K562 (cell line): ENCODE data around the gene SLC4A2. TPM values are rescaled to one million over a fixed set of nuclear protein-coding genes. Genes with fewer than 3 reads are reported as not detected.
A peak's percentile ranks its signal among the peaks of the same experiment; 100 is the strongest.

Experiments used
- ARID1B ChIP-seq: fragments of 450-650 bp; IDR thresholded peaks from 2 replicates; pipeline ENCODE4 v1.6.1; 2016; ENCODE audit warnings: antibody characterized with exemption, mild to moderate bottlenecking, inconsistent platforms
- ATF1 ChIP-seq, 2 experiments: fragments of 450-650 bp in 1 of 2; IDR thresholded peaks; 2 replicates each; pipeline ENCODE4 v1.6.1; 2016; ENCODE audit warnings: missing compliant biosample characterization in 1 of 2, missing genetic modification characterization in 1 of 2
- BACH1 ChIP-seq: fragments of 200-800 bp; sonication (Bioruptor generic); IDR thresholded peaks from 2 replicates; pipeline ENCODE4 v1.6.1; 2016; ENCODE audit warnings: missing genetic modification characterization, missing compliant biosample characterization
- CREM ChIP-seq: IDR thresholded peaks from 2 replicates; pipeline ENCODE4 v1.6.1; 2014; ENCODE audit warnings: antibody characterized with exemption, low read depth
- CXXC5 ChIP-seq: fragments of 250-450 bp; sonication (Bioruptor Pico); IDR thresholded peaks from 2 replicates; pipeline ENCODE4 v1.8.0; 2022; ENCODE audit warnings: inconsistent platforms, mild to moderate bottlenecking, moderate library complexity
- EGR1 ChIP-seq: fragments of 450-650 bp; conservative IDR thresholded peaks from 2 replicates; pipeline ENCODE4 v1.6.1; 2017; ENCODE audit warnings: mild to moderate bottlenecking
- FOXJ3 ChIP-seq: sonication (generic); formaldehyde crosslinking; IDR thresholded peaks from 2 replicates; pipeline ENCODE4 v1.4.0; 2020; ENCODE audit warnings: mild to moderate bottlenecking, missing genetic modification reagents
- GATAD2B ChIP-seq: fragments of 450-650 bp; IDR thresholded peaks from 2 replicates; pipeline ENCODE4 v1.6.1; 2017; ENCODE audit warnings: mild to moderate bottlenecking, borderline replicate concordance
- HLTF ChIP-seq: fragments of 450-650 bp; IDR thresholded peaks from 2 replicates; pipeline ENCODE4 v1.6.1; 2016
- KAT8 ChIP-seq: fragments of 450-650 bp; IDR thresholded peaks from 2 replicates; pipeline ENCODE4 v1.6.1; 2016; ENCODE audit warnings: low read depth, mild to moderate bottlenecking
- MTA2 ChIP-seq: fragments of 450-650 bp; IDR thresholded peaks from 2 replicates; pipeline ENCODE4 v1.6.1; 2016; ENCODE audit warnings: low read depth
- RHOXF2B ChIP-seq: fragments of 250-450 bp; sonication (Bioruptor Pico); conservative IDR thresholded peaks from 2 replicates; pipeline ENCODE4 v1.5.1; 2021
- SNRNP70 ChIP-seq: fragments of 200-400 bp; formaldehyde crosslinking; optimal IDR thresholded peaks from 2 replicates; pipeline ENCODE3; 2017; ENCODE audit warnings: low read depth, low read length
- SRF ChIP-seq, 2 experiments: fragments of 250-450, 450-650 bp in 1 of 2; sonication (Bioruptor Pico) in 1 of 2; sonication (generic) in 1 of 2; formaldehyde crosslinking; IDR thresholded peaks; 2 replicates each; pipeline versions ENCODE4 v1.5.0 to v1.5.1; 2020 to 2022; ENCODE audit warnings: mild to moderate bottlenecking in 1 of 2, missing genetic modification reagents in 1 of 2
- ZNF696 ChIP-seq: fragments of 250-450 bp; sonication (Bioruptor Pico); conservative IDR thresholded peaks from 2 replicates; pipeline ENCODE4 v1.4.0; 2020; ENCODE audit warnings: mild to moderate bottlenecking, moderate library complexity
- polyA plus RNA-seq, 8 experiments: library from polyadenylated mRNA; depleted of rRNA in 4 of 8; stranded (reverse) in 5 of 8; unstranded in 3 of 8; fragments of >200 nt; fragmentation: Nextera tagmentation in 2 of 8; fragmentation: Illumina TruSeq in 1 of 8; extraction: Ambion mirVana in 2 of 8; extraction: Trizol in 1 of 8; gene quantifications; 2 replicates each; pipeline versions ENCODE4 v1.2.1 to v1.2.3, GENCODE V29; 2011 to 2014; ENCODE audit warnings: inconsistent platforms in 1 of 8, missing spikeins in 1 of 8
- total RNA-seq, 7 experiments: library from RNA; depleted of rRNA in 6 of 7; stranded (reverse); fragments of >200 nt in 6 of 7; fragmentation: Illumina TruSeq in 2 of 7; extraction: Trizol in 2 of 7; gene quantifications; 2 replicates each; pipeline versions ENCODE4 v1.2.1 to v1.2.3, GENCODE V29; 2011 to 2021; ENCODE audit warnings: low replicate concordance in 1 of 7
- TF ChIP-seq, protein P1 (sequence below): fragments of 450-650 bp; IDR thresholded peaks from 2 replicates; pipeline ENCODE4 v1.6.1; 2016; ENCODE audit warnings: mild to moderate bottlenecking, moderate library complexity
- TF ChIP-seq, protein P2 (sequence below): sonication (generic); formaldehyde crosslinking; IDR thresholded peaks from 2 replicates; pipeline ENCODE4 v1.8.1; 2023; ENCODE audit warnings: mild to moderate bottlenecking, missing genetic modification reagents

Gene SLC4A2
- total and polyA plus RNA-seq, 9 of the 15 experiments (the other 6 are each of a cell fraction or from before 2014, with no cell fraction given) = 11.4 to 375 (median 130) TPM

DNA sequence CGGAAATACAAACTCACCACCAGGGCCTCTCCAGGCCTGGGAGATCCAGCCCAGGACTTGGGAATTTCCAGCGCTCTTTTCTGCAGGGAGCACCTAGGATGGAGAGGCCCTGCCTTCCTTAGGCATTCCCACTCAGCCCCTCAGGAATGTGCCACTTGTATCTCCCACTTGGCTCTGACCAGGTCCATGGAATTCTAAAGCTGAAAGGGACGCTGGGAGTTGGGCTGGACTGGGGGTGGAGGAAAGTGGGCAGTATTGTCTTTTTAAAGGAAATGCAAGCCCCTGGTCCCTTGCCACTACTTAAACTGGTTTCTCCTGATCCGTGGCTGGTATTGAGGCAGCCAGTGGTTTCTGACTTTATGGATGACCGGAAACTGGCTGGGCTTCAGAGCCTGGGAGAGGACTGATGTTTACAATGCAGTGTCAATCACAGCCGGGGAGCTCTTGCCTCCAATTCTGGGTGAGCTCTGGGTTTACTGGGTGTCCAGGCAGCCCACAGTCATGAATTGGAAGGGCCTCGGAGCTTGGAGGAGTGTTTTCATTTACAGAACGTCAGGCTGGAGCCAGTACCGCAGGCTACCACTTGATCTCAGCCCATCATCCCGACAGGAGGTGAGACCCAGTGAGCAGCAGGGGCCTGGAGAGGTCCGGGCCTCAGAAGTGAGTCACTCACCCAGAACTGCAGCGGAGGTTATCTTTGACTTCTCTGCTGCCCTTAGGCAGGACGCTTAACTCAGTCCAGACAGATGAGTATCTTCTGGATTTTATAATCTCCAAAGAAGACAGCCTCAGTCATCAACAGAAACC, 54.2 kb downstream of the SLC4A2 start (continued):
- TF ChIP-seq, protein P1, sequence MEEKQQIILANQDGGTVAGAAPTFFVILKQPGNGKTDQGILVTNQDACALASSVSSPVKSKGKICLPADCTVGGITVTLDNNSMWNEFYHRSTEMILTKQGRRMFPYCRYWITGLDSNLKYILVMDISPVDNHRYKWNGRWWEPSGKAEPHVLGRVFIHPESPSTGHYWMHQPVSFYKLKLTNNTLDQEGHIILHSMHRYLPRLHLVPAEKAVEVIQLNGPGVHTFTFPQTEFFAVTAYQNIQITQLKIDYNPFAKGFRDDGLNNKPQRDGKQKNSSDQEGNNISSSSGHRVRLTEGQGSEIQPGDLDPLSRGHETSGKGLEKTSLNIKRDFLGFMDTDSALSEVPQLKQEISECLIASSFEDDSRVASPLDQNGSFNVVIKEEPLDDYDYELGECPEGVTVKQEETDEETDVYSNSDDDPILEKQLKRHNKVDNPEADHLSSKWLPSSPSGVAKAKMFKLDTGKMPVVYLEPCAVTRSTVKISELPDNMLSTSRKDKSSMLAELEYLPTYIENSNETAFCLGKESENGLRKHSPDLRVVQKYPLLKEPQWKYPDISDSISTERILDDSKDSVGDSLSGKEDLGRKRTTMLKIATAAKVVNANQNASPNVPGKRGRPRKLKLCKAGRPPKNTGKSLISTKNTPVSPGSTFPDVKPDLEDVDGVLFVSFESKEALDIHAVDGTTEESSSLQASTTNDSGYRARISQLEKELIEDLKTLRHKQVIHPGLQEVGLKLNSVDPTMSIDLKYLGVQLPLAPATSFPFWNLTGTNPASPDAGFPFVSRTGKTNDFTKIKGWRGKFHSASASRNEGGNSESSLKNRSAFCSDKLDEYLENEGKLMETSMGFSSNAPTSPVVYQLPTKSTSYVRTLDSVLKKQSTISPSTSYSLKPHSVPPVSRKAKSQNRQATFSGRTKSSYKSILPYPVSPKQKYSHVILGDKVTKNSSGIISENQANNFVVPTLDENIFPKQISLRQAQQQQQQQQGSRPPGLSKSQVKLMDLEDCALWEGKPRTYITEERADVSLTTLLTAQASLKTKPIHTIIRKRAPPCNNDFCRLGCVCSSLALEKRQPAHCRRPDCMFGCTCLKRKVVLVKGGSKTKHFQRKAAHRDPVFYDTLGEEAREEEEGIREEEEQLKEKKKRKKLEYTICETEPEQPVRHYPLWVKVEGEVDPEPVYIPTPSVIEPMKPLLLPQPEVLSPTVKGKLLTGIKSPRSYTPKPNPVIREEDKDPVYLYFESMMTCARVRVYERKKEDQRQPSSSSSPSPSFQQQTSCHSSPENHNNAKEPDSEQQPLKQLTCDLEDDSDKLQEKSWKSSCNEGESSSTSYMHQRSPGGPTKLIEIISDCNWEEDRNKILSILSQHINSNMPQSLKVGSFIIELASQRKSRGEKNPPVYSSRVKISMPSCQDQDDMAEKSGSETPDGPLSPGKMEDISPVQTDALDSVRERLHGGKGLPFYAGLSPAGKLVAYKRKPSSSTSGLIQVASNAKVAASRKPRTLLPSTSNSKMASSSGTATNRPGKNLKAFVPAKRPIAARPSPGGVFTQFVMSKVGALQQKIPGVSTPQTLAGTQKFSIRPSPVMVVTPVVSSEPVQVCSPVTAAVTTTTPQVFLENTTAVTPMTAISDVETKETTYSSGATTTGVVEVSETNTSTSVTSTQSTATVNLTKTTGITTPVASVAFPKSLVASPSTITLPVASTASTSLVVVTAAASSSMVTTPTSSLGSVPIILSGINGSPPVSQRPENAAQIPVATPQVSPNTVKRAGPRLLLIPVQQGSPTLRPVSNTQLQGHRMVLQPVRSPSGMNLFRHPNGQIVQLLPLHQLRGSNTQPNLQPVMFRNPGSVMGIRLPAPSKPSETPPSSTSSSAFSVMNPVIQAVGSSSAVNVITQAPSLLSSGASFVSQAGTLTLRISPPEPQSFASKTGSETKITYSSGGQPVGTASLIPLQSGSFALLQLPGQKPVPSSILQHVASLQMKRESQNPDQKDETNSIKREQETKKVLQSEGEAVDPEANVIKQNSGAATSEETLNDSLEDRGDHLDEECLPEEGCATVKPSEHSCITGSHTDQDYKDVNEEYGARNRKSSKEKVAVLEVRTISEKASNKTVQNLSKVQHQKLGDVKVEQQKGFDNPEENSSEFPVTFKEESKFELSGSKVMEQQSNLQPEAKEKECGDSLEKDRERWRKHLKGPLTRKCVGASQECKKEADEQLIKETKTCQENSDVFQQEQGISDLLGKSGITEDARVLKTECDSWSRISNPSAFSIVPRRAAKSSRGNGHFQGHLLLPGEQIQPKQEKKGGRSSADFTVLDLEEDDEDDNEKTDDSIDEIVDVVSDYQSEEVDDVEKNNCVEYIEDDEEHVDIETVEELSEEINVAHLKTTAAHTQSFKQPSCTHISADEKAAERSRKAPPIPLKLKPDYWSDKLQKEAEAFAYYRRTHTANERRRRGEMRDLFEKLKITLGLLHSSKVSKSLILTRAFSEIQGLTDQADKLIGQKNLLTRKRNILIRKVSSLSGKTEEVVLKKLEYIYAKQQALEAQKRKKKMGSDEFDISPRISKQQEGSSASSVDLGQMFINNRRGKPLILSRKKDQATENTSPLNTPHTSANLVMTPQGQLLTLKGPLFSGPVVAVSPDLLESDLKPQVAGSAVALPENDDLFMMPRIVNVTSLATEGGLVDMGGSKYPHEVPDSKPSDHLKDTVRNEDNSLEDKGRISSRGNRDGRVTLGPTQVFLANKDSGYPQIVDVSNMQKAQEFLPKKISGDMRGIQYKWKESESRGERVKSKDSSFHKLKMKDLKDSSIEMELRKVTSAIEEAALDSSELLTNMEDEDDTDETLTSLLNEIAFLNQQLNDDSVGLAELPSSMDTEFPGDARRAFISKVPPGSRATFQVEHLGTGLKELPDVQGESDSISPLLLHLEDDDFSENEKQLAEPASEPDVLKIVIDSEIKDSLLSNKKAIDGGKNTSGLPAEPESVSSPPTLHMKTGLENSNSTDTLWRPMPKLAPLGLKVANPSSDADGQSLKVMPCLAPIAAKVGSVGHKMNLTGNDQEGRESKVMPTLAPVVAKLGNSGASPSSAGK = no peak
- peak; percentile 44; the same call in 1 of the 2 replicates for TF ChIP-seq CREM
- TF ChIP-seq HLTF = no peak
- TF ChIP-seq MTA2 = no peak
- TF ChIP-seq ARID1B = peak; percentile 71
- no peak for TF ChIP-seq SRF (CRISPR knock-in tag; IDR thresholded peaks at IDR 0.05)
- no peak for TF ChIP-seq SNRNP70
- TF ChIP-seq ATF1 (CRISPR knock-in tag; IDR thresholded peaks at IDR 0.05) = no peak
- TF ChIP-seq ATF1 (tag; IDR thresholded peaks at IDR 0.05) = no peak
- no peak for TF ChIP-seq GATAD2B
- no peak for TF ChIP-seq EGR1
- no peak for TF ChIP-seq FOXJ3 (CRISPR knock-in tag)
- TF ChIP-seq RHOXF2B (CRISPR knock-in tag) = no peak
- TF ChIP-seq KAT8 = no peak
- TF ChIP-seq, protein P2, sequence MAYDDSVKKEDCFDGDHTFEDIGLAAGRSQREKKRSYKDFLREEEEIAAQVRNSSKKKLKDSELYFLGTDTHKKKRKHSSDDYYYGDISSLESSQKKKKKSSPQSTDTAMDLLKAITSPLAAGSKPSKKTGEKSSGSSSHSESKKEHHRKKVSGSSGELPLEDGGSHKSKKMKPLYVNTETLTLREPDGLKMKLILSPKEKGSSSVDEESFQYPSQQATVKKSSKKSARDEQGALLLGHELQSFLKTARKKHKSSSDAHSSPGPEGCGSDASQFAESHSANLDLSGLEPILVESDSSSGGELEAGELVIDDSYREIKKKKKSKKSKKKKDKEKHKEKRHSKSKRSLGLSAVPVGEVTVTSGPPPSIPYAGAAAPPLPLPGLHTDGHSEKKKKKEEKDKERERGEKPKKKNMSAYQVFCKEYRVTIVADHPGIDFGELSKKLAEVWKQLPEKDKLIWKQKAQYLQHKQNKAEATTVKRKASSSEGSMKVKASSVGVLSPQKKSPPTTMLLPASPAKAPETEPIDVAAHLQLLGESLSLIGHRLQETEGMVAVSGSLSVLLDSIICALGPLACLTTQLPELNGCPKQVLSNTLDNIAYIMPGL (CRISPR knock-in tag) = no peak
- TF ChIP-seq BACH1 (tag) = no peak
- TF ChIP-seq ZNF696 (CRISPR knock-in tag) = no peak
- peak; percentile 31; the same call in 1 of the 2 replicates for TF ChIP-seq CXXC5 (CRISPR knock-in tag)
